OCI-LY7 (cell line): ENCODE measurements around the gene AOPEP.

Experiments
- EZH2phosphoT487 ChIP-seq: fragments of 200-600 bp; sonication (generic); IDR thresholded peaks from 2 replicates; pipeline ENCODE4 v1.6.1; 2018; ENCODE audit warnings: low read depth, borderline replicate concordance, mild to moderate bottlenecking, mixed run types, antibody characterized with exemption, low read length, moderate library complexity, mixed read lengths
- TF ChIP-seq, protein P1 (sequence below): fragments of 200-600 bp; sonication (generic); conservative IDR thresholded peaks from 2 replicates; pipeline ENCODE4 v1.5.1; 2014; ENCODE audit warnings: mild to moderate bottlenecking, antibody characterized with exemption, low read length, moderate library complexity, mixed read lengths

DNA sequence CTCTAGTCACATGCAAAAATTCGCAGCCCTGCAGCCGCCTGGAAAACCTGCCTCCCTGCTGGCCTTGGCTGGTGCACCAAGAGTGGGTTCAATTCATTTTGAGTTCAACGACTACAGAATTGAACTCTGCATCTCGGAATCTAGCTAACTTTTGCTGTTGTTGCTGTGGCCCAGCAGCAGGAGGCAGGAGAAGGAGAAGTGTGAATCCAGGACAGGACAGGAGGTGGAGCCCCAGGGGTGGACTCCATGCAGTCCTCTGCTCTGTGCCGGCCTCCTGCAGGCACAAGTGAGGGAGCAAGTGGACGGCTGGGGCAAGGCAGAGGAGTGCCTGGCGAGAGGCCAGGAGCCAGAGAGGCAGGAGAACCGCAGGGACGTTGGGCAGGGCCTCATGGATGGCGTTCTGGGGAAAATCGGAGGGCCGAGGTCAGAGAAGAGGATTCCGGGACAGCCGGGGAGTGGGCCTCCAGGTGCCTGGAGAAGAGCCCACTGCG is 376.8 kb downstream of the AOPEP start:
- TF ChIP-seq, protein P1, sequence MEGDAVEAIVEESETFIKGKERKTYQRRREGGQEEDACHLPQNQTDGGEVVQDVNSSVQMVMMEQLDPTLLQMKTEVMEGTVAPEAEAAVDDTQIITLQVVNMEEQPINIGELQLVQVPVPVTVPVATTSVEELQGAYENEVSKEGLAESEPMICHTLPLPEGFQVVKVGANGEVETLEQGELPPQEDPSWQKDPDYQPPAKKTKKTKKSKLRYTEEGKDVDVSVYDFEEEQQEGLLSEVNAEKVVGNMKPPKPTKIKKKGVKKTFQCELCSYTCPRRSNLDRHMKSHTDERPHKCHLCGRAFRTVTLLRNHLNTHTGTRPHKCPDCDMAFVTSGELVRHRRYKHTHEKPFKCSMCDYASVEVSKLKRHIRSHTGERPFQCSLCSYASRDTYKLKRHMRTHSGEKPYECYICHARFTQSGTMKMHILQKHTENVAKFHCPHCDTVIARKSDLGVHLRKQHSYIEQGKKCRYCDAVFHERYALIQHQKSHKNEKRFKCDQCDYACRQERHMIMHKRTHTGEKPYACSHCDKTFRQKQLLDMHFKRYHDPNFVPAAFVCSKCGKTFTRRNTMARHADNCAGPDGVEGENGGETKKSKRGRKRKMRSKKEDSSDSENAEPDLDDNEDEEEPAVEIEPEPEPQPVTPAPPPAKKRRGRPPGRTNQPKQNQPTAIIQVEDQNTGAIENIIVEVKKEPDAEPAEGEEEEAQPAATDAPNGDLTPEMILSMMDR = no peak
- no peak for TF ChIP-seq EZH2phosphoT487
